T-helper 2 cell treated with Interferon-gamma antibody and Interleukin-4, amounts not matched to agents 5 μg/mL and 100 μg/mL, for 36 hours (primary cell): ENCODE results near the gene MAVS.
A peak's percentile ranks its signal among the peaks of the same experiment; 100 is the strongest.

ENCODE experiments used
- DNase-seq: peaks from one replicate; pipeline ENCODE4 v3.0.0; 2021; ENCODE audit warnings: low spot score
- H3K27ac Mint-ChIP-seq: one replicate; pipeline ENCODE4 v1.8.0; 2021; ENCODE audit warnings: mild to moderate bottlenecking, mixed read lengths
- H3K27me3 Mint-ChIP-seq: one replicate; pipeline ENCODE4 v1.8.0; 2021; ENCODE audit warnings: low read depth, mixed read lengths
- H3K36me3 Mint-ChIP-seq: one replicate; pipeline ENCODE4 v1.8.0; 2021; ENCODE audit warnings: low read depth, mixed read lengths
- H3K4me1 Mint-ChIP-seq: one replicate; pipeline ENCODE4 v1.8.0; 2021; ENCODE audit warnings: low read depth, mixed read lengths
- H3K4me3 Mint-ChIP-seq: one replicate; pipeline ENCODE4 v1.8.0; 2022; ENCODE audit warnings: mild to moderate bottlenecking, moderate library complexity, mixed read lengths
- H3K9me3 Mint-ChIP-seq: one replicate; pipeline ENCODE4 v1.8.0; 2021; ENCODE audit warnings: mixed read lengths

The MAVS gene

GRCh38 chr20:3808544-3808943, 38.1 kb upstream of the MAVS start:
- peaks cover 64% of the 10 kb centered on the region for H3K4me1 Mint-ChIP-seq
- H3K27ac Mint-ChIP-seq: peak overlapping the region; percentile 31
- peaks cover 52% of the 10 kb centered on the region for H3K36me3 Mint-ChIP-seq
- no peak for DNase-seq
- no peak overlapping the region for H3K4me3 Mint-ChIP-seq
- no peaks in the 10 kb centered on the region for H3K27me3 Mint-ChIP-seq
- H3K9me3 Mint-ChIP-seq: no peaks in the 10 kb centered on the region

- no peaks in the 10 kb centered on the region for H3K27me3 Mint-ChIP-seq
- H3K27ac Mint-ChIP-seq: peak overlapping the region; percentile 99
- peaks cover 61% of the 10 kb centered on the region for H3K4me1 Mint-ChIP-seq
- peak overlapping the region; percentile 82 for H3K4me3 Mint-ChIP-seq
- H3K9me3 Mint-ChIP-seq: no peaks in the 10 kb centered on the region
- peak; percentile 85 for DNase-seq
- peaks cover 29% of the 10 kb centered on the region for H3K36me3 Mint-ChIP-seq
These were observed 35.0 kb upstream of the MAVS start for GRCh38 chr20:3811467-3812258.

GRCh38 chr20:3812259-3812681, 34.4 kb upstream of the MAVS start:
- Mint-ChIP-seq H3K27ac (peak overlapping the region; percentile 99), H3K9me3 (no peaks in the 10 kb centered on the region), H3K4me3 (peak overlapping the region; percentile 82), H3K36me3 (peaks cover 23% of the 10 kb centered on the region), H3K4me1 (peaks cover 58% of the 10 kb centered on the region), H3K27me3 (no peaks in the 10 kb centered on the region)
- DNase-seq: no peak

GRCh38 chr20:3812975-3813847, 33.4 kb upstream of the MAVS start:
- no peaks in the 10 kb centered on the region for H3K27me3 Mint-ChIP-seq
- H3K27ac Mint-ChIP-seq: peak overlapping the region; percentile 70
- no peaks in the 10 kb centered on the region for H3K9me3 Mint-ChIP-seq
- peaks cover 57% of the 10 kb centered on the region for H3K4me1 Mint-ChIP-seq
- H3K4me3 Mint-ChIP-seq: peak overlapping the region; percentile 37
- DNase-seq: no peak
- H3K36me3 Mint-ChIP-seq: peaks cover 21% of the 10 kb centered on the region

- Mint-ChIP-seq H3K27me3 (no peaks in the 10 kb centered on the region), H3K4me3 (no peak overlapping the region), H3K36me3 (peaks cover 20% of the 10 kb centered on the region), H3K4me1 (peaks cover 62% of the 10 kb centered on the region), H3K27ac (peak overlapping the region; percentile 70), H3K9me3 (no peaks in the 10 kb centered on the region)
- no peak for DNase-seq
These were observed 32.6 kb upstream of the MAVS start for GRCh38 chr20:3813848-3814581.

- DNase-seq: no peak
- Mint-ChIP-seq H3K9me3 (no peaks in the 10 kb centered on the region), H3K27me3 (no peaks in the 10 kb centered on the region), H3K4me3 (peak overlapping the region; percentile 86), H3K4me1 (peaks cover 69% of the 10 kb centered on the region), H3K27ac (peak overlapping the region; percentile 94), H3K36me3 (peaks cover 19% of the 10 kb centered on the region)
These were observed 31.6 kb upstream of the MAVS start for GRCh38 chr20:3814928-3815495.

GRCh38 chr20:3815703-3816315, 30.8 kb upstream of the MAVS start:
- H3K27me3 Mint-ChIP-seq: no peaks in the 10 kb centered on the region
- peaks cover 15% of the 10 kb centered on the region for H3K36me3 Mint-ChIP-seq
- DNase-seq: no peak
- H3K4me3 Mint-ChIP-seq: peak overlapping the region; percentile 86
- peak overlapping the region; percentile 94 for H3K27ac Mint-ChIP-seq
- H3K4me1 Mint-ChIP-seq: peaks cover 65% of the 10 kb centered on the region
- no peaks in the 10 kb centered on the region for H3K9me3 Mint-ChIP-seq

GRCh38 chr20:3818155-3819151, 28.2 kb upstream of the MAVS start:
- Mint-ChIP-seq H3K4me1 (peaks cover 49% of the 10 kb centered on the region), H3K9me3 (no peaks in the 10 kb centered on the region), H3K27me3 (no peaks in the 10 kb centered on the region), H3K27ac (peak overlapping the region; percentile 77), H3K4me3 (peak overlapping the region; percentile 46), H3K36me3 (peaks cover 8% of the 10 kb centered on the region)
- no peak for DNase-seq

GRCh38 chr20:3819411-3820047, 27.1 kb upstream of the MAVS start:
- peaks cover 11% of the 10 kb centered on the region for H3K36me3 Mint-ChIP-seq
- H3K27ac Mint-ChIP-seq: peak overlapping the region; percentile 86
- peaks cover 45% of the 10 kb centered on the region for H3K4me1 Mint-ChIP-seq
- H3K27me3 Mint-ChIP-seq: no peaks in the 10 kb centered on the region
- peak overlapping the region; percentile 78 for H3K4me3 Mint-ChIP-seq
- H3K9me3 Mint-ChIP-seq: no peaks in the 10 kb centered on the region
- no peak for DNase-seq

GRCh38 chr20:3820048-3820900, 26.4 kb upstream of the MAVS start, which contains the start of gene AP5S1:
Gene AP5S1, plus strand, starts transcription at chr20:3820547. Its CDS starts 1,571 bp downstream, at chr20:3822118.
- Mint-ChIP-seq H3K27ac (peak within 1 kb of the TSS; percentile 92), H3K27me3 (no peaks in the 10 kb centered on the region), H3K36me3 (peaks cover 10% of the 10 kb centered on the region), H3K4me3 (peak within 1 kb of the TSS; percentile 86), H3K4me1 (peaks cover 41% of the 10 kb centered on the region), H3K9me3 (no peaks in the 10 kb centered on the region)
- DNase-seq: peak; percentile 96
